Progenitor cell of endocrine pancreas (in vitro differentiated cells): ENCODE data around the gene CA10. TPM values are rescaled to one million over a fixed set of nuclear protein-coding genes. Genes with fewer than 3 reads are reported as not detected.

Experiments used
- DNase-seq: peaks from one replicate; pipeline ENCODE4 v3.0.0; 2021; ENCODE audit warnings: low spot score; ENCODE audit not compliant: unreplicated experiment
- H3K27ac Mint-ChIP-seq: 2 replicates; pipeline ENCODE4 v1.8.0; 2021; ENCODE audit warnings: mild to moderate bottlenecking, moderate library complexity, mixed read lengths
- H3K27me3 Mint-ChIP-seq: 2 replicates; pipeline ENCODE4 v1.8.0; 2021; ENCODE audit warnings: mixed read lengths
- H3K36me3 Mint-ChIP-seq: 2 replicates; pipeline ENCODE4 v1.8.0; 2022; ENCODE audit warnings: mixed read lengths; ENCODE audit not compliant: insufficient read depth
- H3K4me1 Mint-ChIP-seq: 2 replicates; pipeline ENCODE4 v1.8.0; 2021; ENCODE audit warnings: low read depth, mixed read lengths
- H3K4me3 Mint-ChIP-seq: 2 replicates; pipeline ENCODE4 v1.8.0; 2021; ENCODE audit warnings: low read depth, mild to moderate bottlenecking, moderate library complexity, mixed read lengths
- H3K9me3 Mint-ChIP-seq: 2 replicates; pipeline ENCODE4 v1.8.0; 2021; ENCODE audit warnings: low read depth, mixed read lengths
- total RNA-seq: library from RNA; stranded (reverse); gene quantifications from 2 replicates; pipeline ENCODE4 v1.2.1, GENCODE V29; 2021
- TF ChIP-seq, protein P1 (sequence below): fragments of 200-600 bp; sonication (generic); IDR thresholded peaks from one replicate; pipeline ENCODE4 v1.5.0; 2021; ENCODE audit warnings: antibody characterized with exemption, mild to moderate bottlenecking; ENCODE audit not compliant: unreplicated experiment

CA10 gene
- total RNA-seq, 1 donor from 2014 or later = 0.53 TPM

DNA sequence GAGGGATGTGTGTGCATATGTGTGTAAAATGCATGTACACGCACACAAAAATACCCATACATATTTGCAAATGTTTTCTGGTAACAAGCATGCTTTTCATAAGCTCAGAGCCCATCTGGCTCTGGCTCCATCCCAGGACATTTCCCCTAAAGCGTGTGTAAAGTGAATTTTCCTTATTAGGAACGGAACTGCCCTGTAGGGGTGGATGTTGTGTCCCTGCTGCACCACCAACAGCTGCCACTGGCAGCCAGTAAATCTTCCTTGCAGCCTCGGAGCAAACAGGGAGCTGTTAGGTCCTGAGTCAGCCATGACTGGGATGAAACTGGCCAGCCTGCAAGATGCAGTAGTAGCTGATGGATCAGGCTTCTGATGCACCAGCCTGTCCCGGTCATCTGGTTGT, 504.6 kb downstream of the CA10 start:
- no peaks in the 10 kb centered on the region for H3K4me1 Mint-ChIP-seq
- TF ChIP-seq, protein P1, sequence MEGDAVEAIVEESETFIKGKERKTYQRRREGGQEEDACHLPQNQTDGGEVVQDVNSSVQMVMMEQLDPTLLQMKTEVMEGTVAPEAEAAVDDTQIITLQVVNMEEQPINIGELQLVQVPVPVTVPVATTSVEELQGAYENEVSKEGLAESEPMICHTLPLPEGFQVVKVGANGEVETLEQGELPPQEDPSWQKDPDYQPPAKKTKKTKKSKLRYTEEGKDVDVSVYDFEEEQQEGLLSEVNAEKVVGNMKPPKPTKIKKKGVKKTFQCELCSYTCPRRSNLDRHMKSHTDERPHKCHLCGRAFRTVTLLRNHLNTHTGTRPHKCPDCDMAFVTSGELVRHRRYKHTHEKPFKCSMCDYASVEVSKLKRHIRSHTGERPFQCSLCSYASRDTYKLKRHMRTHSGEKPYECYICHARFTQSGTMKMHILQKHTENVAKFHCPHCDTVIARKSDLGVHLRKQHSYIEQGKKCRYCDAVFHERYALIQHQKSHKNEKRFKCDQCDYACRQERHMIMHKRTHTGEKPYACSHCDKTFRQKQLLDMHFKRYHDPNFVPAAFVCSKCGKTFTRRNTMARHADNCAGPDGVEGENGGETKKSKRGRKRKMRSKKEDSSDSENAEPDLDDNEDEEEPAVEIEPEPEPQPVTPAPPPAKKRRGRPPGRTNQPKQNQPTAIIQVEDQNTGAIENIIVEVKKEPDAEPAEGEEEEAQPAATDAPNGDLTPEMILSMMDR = no peak
- H3K9me3 Mint-ChIP-seq = no peaks in the 10 kb centered on the region
- peaks cover 17% of the 10 kb centered on the region for H3K27me3 Mint-ChIP-seq
- no peaks in the 10 kb centered on the region for H3K36me3 Mint-ChIP-seq
- no peak overlapping the region for H3K4me3 Mint-ChIP-seq
- no peak for DNase-seq
- H3K27ac Mint-ChIP-seq = no peak overlapping the region

DNA sequence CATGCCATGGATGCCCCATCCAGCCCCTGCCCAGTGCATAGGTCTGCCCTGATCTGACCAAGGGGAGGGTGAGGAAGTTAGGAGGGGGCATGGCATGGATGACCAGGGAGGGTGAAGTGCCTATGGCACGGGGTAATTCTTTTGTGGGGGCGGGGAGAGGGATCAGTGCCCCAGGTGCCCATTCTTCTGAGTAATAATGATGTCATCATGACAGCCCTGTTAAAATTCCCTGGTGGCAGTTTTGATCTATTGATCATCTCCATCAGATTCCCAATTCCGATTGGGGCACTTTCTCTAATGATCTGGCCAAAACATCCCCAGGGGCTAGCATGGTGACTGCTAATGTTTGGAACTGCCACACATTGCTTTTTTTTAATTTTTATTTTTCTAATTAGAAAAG, 506.0 kb downstream of the CA10 start:
- Mint-ChIP-seq H3K27ac (no peak overlapping the region), H3K36me3 (no peaks in the 10 kb centered on the region), H3K27me3 (peaks cover 15% of the 10 kb centered on the region), H3K4me1 (peaks cover 3% of the 10 kb centered on the region), H3K4me3 (no peak overlapping the region), H3K9me3 (no peaks in the 10 kb centered on the region)
- TF ChIP-seq, protein P1 = no peak
- DNase-seq = no peak

DNA sequence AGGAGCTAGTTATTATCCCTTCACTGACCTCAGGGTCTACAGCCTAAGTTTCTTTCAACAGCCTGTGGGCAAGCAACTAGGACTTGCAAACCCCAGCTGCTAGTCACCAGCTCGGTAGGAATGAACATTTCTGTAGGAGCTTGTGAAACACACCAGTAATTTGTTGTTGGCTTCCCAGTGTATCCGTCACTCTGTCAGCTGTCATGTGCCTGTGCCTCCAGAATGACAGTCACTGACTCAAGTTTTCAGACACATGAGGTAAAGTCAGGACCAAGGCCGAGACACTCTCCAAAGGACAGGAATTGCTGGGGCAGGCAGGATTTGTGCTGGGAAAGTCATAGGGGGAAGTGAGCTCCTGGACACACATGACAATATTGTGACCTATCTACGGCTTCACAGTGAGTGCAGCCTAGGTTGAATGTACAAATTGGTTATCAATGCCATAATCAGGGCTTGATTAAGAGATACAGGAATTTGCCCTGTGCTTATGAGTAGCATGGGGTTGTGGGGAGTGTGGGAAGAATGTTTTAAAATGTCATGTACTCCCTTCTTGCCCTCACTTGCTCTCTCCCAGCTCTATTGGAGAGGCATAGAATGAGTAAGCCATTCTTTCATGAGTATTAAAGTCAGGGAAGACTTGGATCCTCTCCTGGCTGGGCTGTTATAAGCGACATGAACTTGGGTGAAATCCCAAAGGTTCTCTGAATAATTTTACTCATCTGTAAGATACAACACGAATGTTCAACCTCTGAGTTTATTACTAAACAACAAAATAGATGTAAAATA, 506.8 kb downstream of the CA10 start:
- Mint-ChIP-seq H3K36me3 (no peaks in the 10 kb centered on the region), H3K27ac (no peak overlapping the region), H3K27me3 (peaks cover 11% of the 10 kb centered on the region), H3K4me3 (no peak overlapping the region), H3K4me1 (peaks cover 10% of the 10 kb centered on the region), H3K9me3 (no peaks in the 10 kb centered on the region)
- TF ChIP-seq, protein P1 = no peak
- DNase-seq = no peak

DNA sequence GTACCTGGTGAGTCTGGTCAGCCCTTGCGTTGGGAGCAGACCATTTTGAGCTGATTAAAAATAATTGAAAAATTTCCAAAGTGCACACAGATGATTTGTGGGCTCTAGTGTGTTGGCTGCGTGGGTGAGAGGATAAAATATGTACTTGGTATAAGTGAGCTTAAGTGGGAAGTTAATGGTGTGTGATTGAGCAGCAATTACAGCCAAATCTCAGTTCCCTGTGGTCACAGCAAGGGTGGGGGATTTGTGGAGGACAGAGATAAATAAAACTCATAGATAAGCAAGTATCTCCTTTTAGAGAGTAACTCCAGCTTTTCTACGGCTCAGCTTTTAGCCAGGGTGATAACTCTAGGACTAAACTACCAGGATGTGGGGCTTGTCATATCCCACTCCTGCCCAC, 507.7 kb downstream of the CA10 start:
- H3K36me3 Mint-ChIP-seq = no peaks in the 10 kb centered on the region
- no peaks in the 10 kb centered on the region for H3K9me3 Mint-ChIP-seq
- H3K27me3 Mint-ChIP-seq = peaks cover 9% of the 10 kb centered on the region
- H3K4me1 Mint-ChIP-seq = peaks cover 13% of the 10 kb centered on the region
- H3K27ac Mint-ChIP-seq = no peak overlapping the region
- H3K4me3 Mint-ChIP-seq = no peak overlapping the region
- no peak for DNase-seq
- TF ChIP-seq, protein P1 = no peak

DNA sequence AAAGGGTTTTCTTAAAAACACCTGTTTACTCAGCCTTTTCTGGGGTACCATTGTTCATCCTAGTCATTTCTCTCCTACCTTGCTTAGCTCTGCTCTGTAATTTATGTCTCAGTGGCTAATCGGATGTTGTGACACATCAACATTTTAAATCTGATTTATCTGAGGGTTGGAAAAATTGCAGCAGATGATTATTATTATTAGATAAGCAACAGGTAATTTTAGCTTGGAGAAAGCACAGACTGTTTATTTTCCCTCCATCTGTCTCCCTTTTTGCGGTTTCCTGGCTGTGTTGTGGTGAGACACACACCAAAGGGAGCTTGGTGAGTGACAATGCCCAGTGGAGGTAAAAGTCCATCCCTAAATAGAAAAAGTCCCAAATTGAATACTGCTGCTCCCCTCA, 508.3 kb downstream of the CA10 start:
- Mint-ChIP-seq H3K27me3 (peaks cover 7% of the 10 kb centered on the region), H3K36me3 (no peaks in the 10 kb centered on the region), H3K9me3 (no peaks in the 10 kb centered on the region), H3K4me1 (peaks cover 13% of the 10 kb centered on the region), H3K4me3 (no peak overlapping the region), H3K27ac (no peak overlapping the region)
- no peak for DNase-seq
- TF ChIP-seq, protein P1 = no peak
